Measurements from ENCODE around the gene NAV3. TPM values are rescaled to one million over a fixed set of nuclear protein-coding genes. Genes with fewer than 3 reads are reported as not detected.

The NAV3 gene
- total and polyA plus RNA-seq, 2 experiments from 2014 or later, result 1.2 to 9.0 TPM

DNA sequence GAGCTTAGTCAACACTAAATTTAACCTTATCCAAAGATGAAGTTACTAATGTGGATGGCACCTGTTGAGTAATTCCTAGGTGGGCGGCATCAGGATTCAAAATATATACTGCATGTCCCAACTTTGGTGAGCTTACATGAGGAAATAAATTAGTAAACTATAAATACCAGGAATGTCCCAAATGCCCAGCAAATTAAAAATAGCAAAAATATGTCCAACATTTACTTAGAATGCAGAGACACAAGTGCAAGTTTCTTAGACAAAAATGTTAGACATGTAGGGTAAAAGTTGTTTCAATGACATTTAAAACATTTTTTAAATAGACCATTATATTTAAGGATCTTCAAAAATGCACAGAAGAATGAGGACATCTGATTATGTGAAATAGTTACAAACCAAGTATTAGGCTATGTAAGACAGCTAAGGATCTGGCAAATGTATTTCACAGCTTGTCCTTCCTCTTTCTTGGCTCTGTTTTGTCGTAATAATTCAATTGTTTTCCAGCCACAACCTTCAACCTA, 115.9 kb downstream of the NAV3 start:
- Histone ChIP-seq H3K36me3 (no peaks in the 10 kb centered on the region), H3K27me3 (no peaks in the 10 kb centered on the region), H3K4me1 (ENCODE audit: low read depth) (no peaks in the 10 kb centered on the region), H3K27ac (no peak overlapping the region), H3K4me3 (no peak overlapping the region), H3K9me3 (ENCODE audit: low read depth) (no peaks in the 10 kb centered on the region)
- peak in 1 of 2 donors; percentile 58 for DNase-seq (ENCODE audit: low read depth in 1 of 2, low spot score in 1 of 2)
- no peak for TF ChIP-seq CTCF (IDR thresholded peaks at IDR 0.05; ENCODE audit: low read depth, low read length)

- Histone ChIP-seq H3K4me3 (no peak overlapping the region), H3K9me3 (ENCODE audit: low read depth) (no peaks in the 10 kb centered on the region), H3K27me3 (no peaks in the 10 kb centered on the region), H3K4me1 (ENCODE audit: low read depth) (no peaks in the 10 kb centered on the region), H3K27ac (no peak overlapping the region), H3K36me3 (no peaks in the 10 kb centered on the region)
- no peak for TF ChIP-seq CTCF (IDR thresholded peaks at IDR 0.05; ENCODE audit: low read depth, low read length)
- DNase-seq (ENCODE audit: low read depth in 1 of 2, low spot score in 1 of 2), result peak in 1 of 2 donors; percentile 67
Measured at GRCh38 chr12:77947330-77947729, 116.6 kb downstream of the NAV3 start.

GRCh38 chr12:77947746-77948145, 117.1 kb downstream of the NAV3 start:
- DNase-seq (ENCODE audit: low read depth in 1 of 2, low spot score in 1 of 2), result no peak
- H3K27ac ChIP-seq, result no peak overlapping the region
- H3K4me1 ChIP-seq (ENCODE audit: low read depth), result no peaks in the 10 kb centered on the region
- H3K4me3 ChIP-seq, result no peak overlapping the region
- no peaks in the 10 kb centered on the region for H3K36me3 ChIP-seq
- no peaks in the 10 kb centered on the region for H3K9me3 ChIP-seq (ENCODE audit: low read depth)
- no peaks in the 10 kb centered on the region for H3K27me3 ChIP-seq
- no peak for TF ChIP-seq CTCF (IDR thresholded peaks at IDR 0.05; ENCODE audit: low read depth, low read length)

GRCh38 chr12:77949943-77950342, 119.2 kb downstream of the NAV3 start:
- Histone ChIP-seq H3K27ac (no peak overlapping the region), H3K36me3 (no peaks in the 10 kb centered on the region), H3K9me3 (ENCODE audit: low read depth) (no peaks in the 10 kb centered on the region), H3K4me1 (ENCODE audit: low read depth) (no peaks in the 10 kb centered on the region), H3K27me3 (no peaks in the 10 kb centered on the region), H3K4me3 (no peak overlapping the region)
- DNase-seq (ENCODE audit: low read depth in 1 of 2, low spot score in 1 of 2), result no peak
- no peak for TF ChIP-seq CTCF (IDR thresholded peaks at IDR 0.05; ENCODE audit: low read depth, low read length)

GRCh38 chr12:77953528-77954205, 123.0 kb downstream of the NAV3 start:
- TF ChIP-seq CTCF (IDR thresholded peaks at IDR 0.05; ENCODE audit: low read depth, low read length), result no peak
- no peak overlapping the region for H3K27ac ChIP-seq
- H3K9me3 ChIP-seq (ENCODE audit: low read depth), result no peaks in the 10 kb centered on the region
- H3K27me3 ChIP-seq, result no peaks in the 10 kb centered on the region
- no peak for DNase-seq (ENCODE audit: low read depth in 1 of 2, low spot score in 1 of 2)
- no peaks in the 10 kb centered on the region for H3K4me1 ChIP-seq (ENCODE audit: low read depth)
- H3K4me3 ChIP-seq, result no peak overlapping the region
- no peaks in the 10 kb centered on the region for H3K36me3 ChIP-seq

Measured in cardiac muscle cell (in vitro differentiated cells and primary cell).